Heart right ventricle (tissue), 16 donors: Measurements from ENCODE around the gene CALU. TPM values are rescaled to one million over a fixed set of nuclear protein-coding genes. Genes with fewer than 3 reads are reported as not detected.

Experiments used
- ATAC-seq, 8 donors: fragments of 200-7000 bp; cut with Tn5 transposase; one replicate each; pipeline ENCODE4 v1.9.1; 2020; ENCODE audit warnings: mild to moderate bottlenecking in 8 of 8, moderate library complexity in 8 of 8, moderate number of reproducible peaks in 1 of 8
- DNase-seq, 2 donors: peaks; one replicate each; pipeline ENCODE4 v3.0.0-alpha.2; 2020
- H3K27ac ChIP-seq, 10 donors: fragments of 200-600 bp; sonication (generic) in 2 of 10; one replicate each; pipeline versions ENCODE4 v1.5.0 to v1.8.0; 2020 to 2022; ENCODE audit warnings: mild to moderate bottlenecking in 3 of 10
- H3K27me3 ChIP-seq, 7 donors: fragments of 200-600 bp; one replicate each; pipeline ENCODE4 v1.8.0; 2021 to 2022; ENCODE audit warnings: mild to moderate bottlenecking in 2 of 7
- H3K36me3 ChIP-seq, 9 donors: fragments of 200-600 bp; sonication (generic) in 1 of 9; one replicate each; pipeline versions ENCODE4 v1.5.0 to v1.8.0; 2020 to 2022; ENCODE audit warnings: mild to moderate bottlenecking in 2 of 9
- H3K4me1 ChIP-seq, 9 donors: fragments of 200-600 bp; sonication (generic) in 1 of 9; one replicate each; pipeline versions ENCODE4 v1.5.0 to v1.8.0; 2020 to 2022; ENCODE audit warnings: mild to moderate bottlenecking in 4 of 9
- H3K4me3 ChIP-seq, 10 donors: fragments of 200-600 bp; sonication (generic) in 2 of 10; one replicate each; pipeline versions ENCODE4 v1.5.0 to v1.8.0; 2020 to 2022; ENCODE audit warnings: mild to moderate bottlenecking in 7 of 10, moderate library complexity in 2 of 10
- H3K9me3 ChIP-seq, 11 donors: fragments of 200-600 bp in 10 of 11; sonication (generic) in 2 of 11; one replicate each; pipeline versions ENCODE4 v1.5.0 to v1.8.0; 2013 to 2022; ENCODE audit warnings: mild to moderate bottlenecking in 2 of 11, control low read depth in 1 of 11, moderate library complexity in 1 of 11
- CTCF ChIP-seq, 9 donors: fragments of 200-600 bp; sonication (generic) in 2 of 9; IDR thresholded peaks; one replicate each; pipeline versions ENCODE4 v1.5.0 to v1.8.0; 2021 to 2022; ENCODE audit warnings: antibody characterized with exemption in 9 of 9, mild to moderate bottlenecking in 5 of 9, moderate library complexity in 1 of 9
- WGBS, 2 donors: extraction: QIAGEN DNeasy Blood & Tissue Kit; methylation state at CpG; one replicate each; pipeline ENCODE4 v1.1.7; 2013; ENCODE audit warnings: inconsistent platforms in 1 of 2; 5-methylcytosine and 5-hydroxymethylcytosine counted together
- intact Hi-C, 10 donors: fragments of 100-400 bp; cut with DNase I; formaldehyde crosslinking; loops; one replicate each; pipeline versions ENCODE4 v1.11.1 to v1.14.2; 2022
- polyA plus RNA-seq, 2 donors: library from polyadenylated mRNA; stranded (reverse); fragments of 200-250 nt; gene quantifications; one replicate each; pipeline ENCODE4 v1.2.3, GENCODE V29; 2013
- total RNA-seq, 10 donors: library from RNA; stranded (reverse); fragmentation: NEBNext Ultra II Directional in 3 of 10; extraction: Animal tissue kit (Norgen Biotek cat#: 25700) in 3 of 10; gene quantifications; one replicate each; pipeline versions ENCODE4 v1.2.1 to v1.2.4, GENCODE V29; 2021 to 2023
- donor health status: Arrhythmogenic right ventricular cardiomyopathy.
- donor health status: ischemic (EF 13 %, LVEDD 7.1; RV severe dilation, severe dysfunction).
- donor health status: healthy with polysubstance abuse.
- donor health status: DM: no; HTN: yes; CAD: no.
- donor health status: DM: no; HTN: no; CAD: no.
- donor health status: ischemic (EF 25% LVEDD 6.9; RV normal size, moderate dysfunction).
- donor health status: ischemic (EF 25% LVEDD 5.7; RV mildly dilated, moderate dysfunction).
- donor health status: healthy.
- donor health status: DM: yes; HTN: yes; CAD: no.
- donor health status: Ischemic cardiomyopathy.
- donor health status: ischemic (EF 35%, LVEDD 5.7; RV mildly dilated, moderate dysfunction).
- donor health status: nonischemic (EF 11% LVEDD 7.7; RV severe dilation, severe dysfunction).
- donor health status: DM: yes; HTN: yes; CAD: no.
- donor health status: PGD.
- donor health status: ischemic (EF 29% LVEDD 5.4; RV normal size, mild dysfunction).
- donor health status: nonischemic (EF 23%, LVEDD 6.1; RV moderate dilation, normal function).

The CALU gene
- total and polyA plus RNA-seq, 12 donors: 39.9 to 333 (median 249) TPM

DNA sequence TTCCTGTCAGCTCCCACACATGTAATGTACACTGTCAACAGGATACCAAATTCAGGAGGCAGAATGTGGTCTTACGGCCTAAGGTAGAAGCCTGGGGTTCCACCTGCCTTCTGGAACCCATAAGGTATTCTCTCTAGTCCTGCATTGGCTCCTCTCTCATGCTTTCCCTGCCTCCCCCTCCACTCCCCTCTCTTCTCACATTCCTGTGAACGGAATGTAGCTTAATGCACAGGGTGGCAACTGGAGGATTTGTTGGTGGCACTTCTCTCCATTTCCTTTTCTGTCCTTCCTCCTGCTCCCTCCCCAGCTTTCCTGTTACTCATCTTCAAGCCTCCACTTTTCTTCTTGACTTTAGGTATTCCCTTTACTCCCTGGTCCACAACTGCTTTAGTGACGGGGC, 79.5 kb downstream of the CALU start:
- no peak for TF ChIP-seq CTCF (IDR thresholded peaks at IDR 0.05)
- Histone ChIP-seq H3K36me3 (no peaks in the 10 kb centered on the region), H3K4me1 (no peaks in the 10 kb centered on the region), H3K27me3 (no peaks in the 10 kb centered on the region), H3K27ac (no peak overlapping the region), H3K9me3 (no peaks in the 10 kb centered on the region), H3K4me3 (no peak overlapping the region)
- 71 to 84% methylated on average over 3 of the region's 3 CpGs for WGBS, 2 donors
- intact Hi-C loops: no loop called here
- DNase-seq: no peak
- ATAC-seq: no peak

Other genes starting within 250 kb of the CALU start
- gene GARIN1A, start 67.1 kb upstream of the CALU start, total RNA-seq: 1 to 10 TPM in 9 of 10 donors, under 1 TPM in 1; 0.87 to 4.8 (median 2.7) TPM
- 10 to 100 TPM in 1 of 2 donors, under 1 TPM in 1; 0.74 to 13.7 TPM for gene GARIN1A, start 67.1 kb upstream of the CALU start, polyA plus RNA-seq
- not detected for gene OPN1SW, start 36.4 kb downstream of the CALU start, total RNA-seq
- gene OPN1SW, start 36.4 kb downstream of the CALU start, polyA plus RNA-seq: not detected
- 10 to 100 TPM in 4 of 10 donors, 1 to 10 TPM in 6; 1.8 to 14.4 (median 8.0) TPM for gene CCDC136, start 52.6 kb downstream of the CALU start, total RNA-seq
- 10 to 100 TPM in 1 of 2 donors, 1 to 10 TPM in 1; 4.6 to 13.5 TPM for gene CCDC136, start 52.6 kb downstream of the CALU start, polyA plus RNA-seq
- gene FLNC, start 91.0 kb downstream of the CALU start, total RNA-seq: 1,000 to 10,000 TPM in 6 of 10 donors, 100 to 1,000 TPM in 4; 364 to 2,445 (median 1,303) TPM
- 1,000 to 10,000 TPM in 1 of 2 donors, 100 to 1,000 TPM in 1; 223 to 1,054 TPM for gene FLNC, start 91.0 kb downstream of the CALU start, polyA plus RNA-seq
- 100 to 1,000 TPM in 9 of 10 donors, 10 to 100 TPM in 1; 96.7 to 168 (median 124) TPM for gene ATP6V1F, start 123.5 kb downstream of the CALU start, total RNA-seq
- 100 to 1,000 TPM; 153 to 189 TPM for gene ATP6V1F, start 123.5 kb downstream of the CALU start, polyA plus RNA-seq
- gene KCP, start 171.3 kb downstream of the CALU start, total RNA-seq: under 1 TPM; 0.09 to 0.42 (median 0.27) TPM
- gene KCP, start 171.3 kb downstream of the CALU start, polyA plus RNA-seq: under 1 TPM; 0.23 to 0.44 TPM
- gene IRF5, start 198.6 kb downstream of the CALU start, total RNA-seq: 1 to 10 TPM in 6 of 10 donors, under 1 TPM in 4; 0.46 to 6.6 (median 1.4) TPM
- 1 to 10 TPM; 1.3 to 2.8 TPM for gene IRF5, start 198.6 kb downstream of the CALU start, polyA plus RNA-seq